Measurements from ENCODE around the gene CYP27C1. TPM values are rescaled to one million over a fixed set of nuclear protein-coding genes. Genes with fewer than 3 reads are reported as not detected.

Gene CYP27C1
- total and polyA plus RNA-seq, 10 of the 15 experiments (the other 5 are each of a cell fraction or from before 2014, with no cell fraction given) = not detected

- Histone ChIP-seq H3K4me3 (no peak overlapping the region), H4K20me1 (ENCODE audit: control insufficient read depth, insufficient read depth) (no peaks in the 10 kb centered on the region), H3K27ac (ENCODE audit: control insufficient read depth, insufficient read depth) (no peak overlapping the region), H3K9me3 (replicated peaks; ENCODE audit: control insufficient read depth, insufficient read depth, low read length) (no peaks in the 10 kb centered on the region), H3K9ac (ENCODE audit: control insufficient read depth, insufficient read depth, low read length) (no peak overlapping the region), H2AFZ (ENCODE audit: control insufficient read depth, low read depth, low read length) (no peak overlapping the region), H3K79me2 (ENCODE audit: control insufficient read depth, insufficient read depth, low read length) (no peaks in the 10 kb centered on the region), H3K27me3 (replicated peaks in 1 of 2; ENCODE audit: control insufficient read depth in 2 of 2, insufficient read depth in 2 of 2, low read length in 1 of 2) (no peaks in the 10 kb centered on the region; a peak in 1 of 4 replicates), H3K36me3 (ENCODE audit: control insufficient read depth in 2 of 2, insufficient read depth in 2 of 2, low read length in 1 of 2) (no peaks in the 10 kb centered on the region), H3K4me2 (ENCODE audit: control insufficient read depth, insufficient read depth) (no peak overlapping the region), H3K4me1 (ENCODE audit: control insufficient read depth, insufficient read depth, low read length) (no peaks in the 10 kb centered on the region)
- DNase-seq (ENCODE audit: low read depth, low spot score) (no peak), ATAC-seq (no peak), FAIRE-seq (no peak)
- RAD21 ChIA-PET (ENCODE audit: unreplicated experiment) = no interaction called here
- no peak for TF ChIP-seq FOXK2 (IDR thresholded peaks at IDR 0.05)
- TF ChIP-seq, protein P1, sequence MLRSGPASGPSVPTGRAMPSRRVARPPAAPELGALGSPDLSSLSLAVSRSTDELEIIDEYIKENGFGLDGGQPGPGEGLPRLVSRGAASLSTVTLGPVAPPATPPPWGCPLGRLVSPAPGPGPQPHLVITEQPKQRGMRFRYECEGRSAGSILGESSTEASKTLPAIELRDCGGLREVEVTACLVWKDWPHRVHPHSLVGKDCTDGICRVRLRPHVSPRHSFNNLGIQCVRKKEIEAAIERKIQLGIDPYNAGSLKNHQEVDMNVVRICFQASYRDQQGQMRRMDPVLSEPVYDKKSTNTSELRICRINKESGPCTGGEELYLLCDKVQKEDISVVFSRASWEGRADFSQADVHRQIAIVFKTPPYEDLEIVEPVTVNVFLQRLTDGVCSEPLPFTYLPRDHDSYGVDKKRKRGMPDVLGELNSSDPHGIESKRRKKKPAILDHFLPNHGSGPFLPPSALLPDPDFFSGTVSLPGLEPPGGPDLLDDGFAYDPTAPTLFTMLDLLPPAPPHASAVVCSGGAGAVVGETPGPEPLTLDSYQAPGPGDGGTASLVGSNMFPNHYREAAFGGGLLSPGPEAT (IDR thresholded peaks at IDR 0.05; ENCODE audit: low read depth) = no peak
- TF ChIP-seq MTA2 (IDR thresholded peaks at IDR 0.05; ENCODE audit: low read depth) = no peak
- TF ChIP-seq, protein P2, sequence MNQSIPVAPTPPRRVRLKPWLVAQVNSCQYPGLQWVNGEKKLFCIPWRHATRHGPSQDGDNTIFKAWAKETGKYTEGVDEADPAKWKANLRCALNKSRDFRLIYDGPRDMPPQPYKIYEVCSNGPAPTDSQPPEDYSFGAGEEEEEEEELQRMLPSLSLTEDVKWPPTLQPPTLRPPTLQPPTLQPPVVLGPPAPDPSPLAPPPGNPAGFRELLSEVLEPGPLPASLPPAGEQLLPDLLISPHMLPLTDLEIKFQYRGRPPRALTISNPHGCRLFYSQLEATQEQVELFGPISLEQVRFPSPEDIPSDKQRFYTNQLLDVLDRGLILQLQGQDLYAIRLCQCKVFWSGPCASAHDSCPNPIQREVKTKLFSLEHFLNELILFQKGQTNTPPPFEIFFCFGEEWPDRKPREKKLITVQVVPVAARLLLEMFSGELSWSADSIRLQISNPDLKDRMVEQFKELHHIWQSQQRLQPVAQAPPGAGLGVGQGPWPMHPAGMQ (IDR thresholded peaks at IDR 0.05; ENCODE audit: borderline replicate concordance) = no peak
- TF ChIP-seq CREM (IDR thresholded peaks at IDR 0.05; ENCODE audit: low read depth) = no peak
- no peak for TF ChIP-seq SMARCA5 (IDR thresholded peaks at IDR 0.05)
- TF ChIP-seq HDAC2 (IDR thresholded peaks at IDR 0.05) = no peak
- no peak for TF ChIP-seq NFXL1 (IDR thresholded peaks at IDR 0.05; ENCODE audit: borderline replicate concordance)
- TF ChIP-seq MEF2B (IDR thresholded peaks at IDR 0.05; ENCODE audit: partially characterized antibody, poor library complexity, severe bottlenecking) = no peak
- no peak for TF ChIP-seq RB1 (IDR thresholded peaks at IDR 0.05; ENCODE audit: borderline replicate concordance)
- POLR2A ChIA-PET = interaction anchor here (0.7 kb wide), 1 partner anchor 19 kb away, joined by 3 read pairs; no protein-coding TSS in a partner anchor
- BruUV-seq (replicated peaks) = no TSS peak
- intact Hi-C loops (cut with micrococcal nuclease; ENCODE audit: unreplicated experiment) = no loop called here
- SMC1A ChIA-PET (ENCODE audit: uncharacterized antibody, unreplicated experiment) = no interaction called here
- CTCF ChIA-PET = interaction anchor here (0.6 kb wide), 1 partner anchor 34 kb away, joined by 3 read pairs; no protein-coding TSS in a partner anchor
- in situ Hi-C loops (cut with MboI) = no loop called here
- 19% methylated on average over 11 of the region's 11 CpGs for WGBS (ENCODE audit: insufficient coverage, insufficient replicate concordance, low lambda C conversion rate, missing lambda C conversion rate)
These were observed 55.1 kb downstream of the CYP27C1 start for GRCh38 chr2:127164761-127165538.
